ENCODE measurements around the gene SDHAF3. TPM values are rescaled to one million over a fixed set of nuclear protein-coding genes. Genes with fewer than 3 reads are reported as not detected.

Gene SDHAF3
- total RNA-seq, 1 experiment from 2014 or later = 25.0 TPM

DNA sequence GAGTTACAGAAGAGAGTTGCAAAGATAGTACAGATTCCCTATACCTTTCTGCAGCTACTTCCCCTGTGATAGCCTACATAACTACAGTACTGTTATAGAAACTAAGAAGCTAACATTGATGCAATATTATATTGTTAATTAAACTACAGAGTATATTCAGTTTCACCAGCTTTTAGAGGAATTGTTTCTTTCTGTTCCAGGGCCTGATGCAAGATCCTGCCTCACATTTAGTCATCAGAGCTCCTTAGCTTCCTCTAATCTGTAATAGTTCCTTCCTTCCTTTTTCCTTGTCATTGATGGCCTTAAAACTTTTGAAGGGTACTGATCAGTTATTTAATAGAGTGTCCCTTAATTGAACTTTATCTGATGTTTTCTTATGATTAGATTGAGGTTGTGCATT is 56.8 kb downstream of the SDHAF3 start:
- ChIA-PET CTCF (no interaction called here), RAD21 (ENCODE audit: low non-redundant PET in 1 of 2, low total read pairs in 2 of 2, uncharacterized antibody in 2 of 2, unreplicated experiment in 2 of 2) (interaction anchor here in 1 of 2 experiments (0.5 kb wide), 1 partner anchor 34 kb away, joined by 5 read pairs; no protein-coding TSS in a partner anchor), POLR2A (no interaction called here)
- H3K36me3 ChIP-seq (ENCODE audit: control insufficient read depth in 1 of 2, insufficient read depth in 2 of 2, low read length in 2 of 2) = no peaks in the 10 kb centered on the region
- H3K79me2 ChIP-seq (ENCODE audit: insufficient read depth, low read length) = peaks cover 28% of the 10 kb centered on the region
- no peaks in the 10 kb centered on the region for H3K27me3 ChIP-seq (ENCODE audit: insufficient read depth, low read length)
- H3K9me3 ChIP-seq (ENCODE audit: control insufficient read depth in 1 of 2, insufficient read depth in 1 of 2, low read depth in 1 of 2, low read length in 2 of 2) = no peaks in the 10 kb centered on the region
- ATAC-seq (no peak), DNase-seq (ENCODE audit: low read depth, low spot score) (no peak)
- H3K4me2 ChIP-seq (ENCODE audit: low read length) = no peak overlapping the region
- H3K9me2 ChIP-seq (ENCODE audit: insufficient read depth) = no peaks in the 10 kb centered on the region
- intact Hi-C loops (cut with micrococcal nuclease) = no loop called here
- no peak overlapping the region for H3K4me3 ChIP-seq (replicated peaks in 1 of 2; ENCODE audit: low read depth in 1 of 2, low read length in 2 of 2)
- no TSS peak for BruUV-seq (replicated peaks)
- H4K20me1 ChIP-seq (ENCODE audit: insufficient read depth) = no peaks in the 10 kb centered on the region
- no peak overlapping the region for H3K27ac ChIP-seq (ENCODE audit: low read depth, low read length)
- H2AFZ ChIP-seq (ENCODE audit: low read depth, low read length, poor library complexity, severe bottlenecking) = no peak overlapping the region
- TF ChIP-seq POLR2A (IDR thresholded peaks at IDR 0.05; ENCODE audit: borderline replicate concordance, extremely low read depth, insufficient read depth, insufficient read length) = no peak
- TF ChIP-seq, protein P1, sequence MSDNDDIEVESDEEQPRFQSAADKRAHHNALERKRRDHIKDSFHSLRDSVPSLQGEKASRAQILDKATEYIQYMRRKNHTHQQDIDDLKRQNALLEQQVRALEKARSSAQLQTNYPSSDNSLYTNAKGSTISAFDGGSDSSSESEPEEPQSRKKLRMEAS (IDR thresholded peaks at IDR 0.05) = no peak
- no peak for TF ChIP-seq CBX3 (IDR thresholded peaks at IDR 0.05; ENCODE audit: low read depth)
- TF ChIP-seq EGR1 (IDR thresholded peaks at IDR 0.05; ENCODE audit: low read depth) = no peak
- TF ChIP-seq, protein P2, sequence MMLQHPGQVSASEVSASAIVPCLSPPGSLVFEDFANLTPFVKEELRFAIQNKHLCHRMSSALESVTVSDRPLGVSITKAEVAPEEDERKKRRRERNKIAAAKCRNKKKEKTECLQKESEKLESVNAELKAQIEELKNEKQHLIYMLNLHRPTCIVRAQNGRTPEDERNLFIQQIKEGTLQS (IDR thresholded peaks at IDR 0.05) = no peak
- no peak for TF ChIP-seq ZNF274 (IDR thresholded peaks at IDR 0.05; ENCODE audit: low read depth, low read length)
- TF ChIP-seq CEBPB (IDR thresholded peaks at IDR 0.05; ENCODE audit: low read depth) = no peak
- TF ChIP-seq, protein P3, sequence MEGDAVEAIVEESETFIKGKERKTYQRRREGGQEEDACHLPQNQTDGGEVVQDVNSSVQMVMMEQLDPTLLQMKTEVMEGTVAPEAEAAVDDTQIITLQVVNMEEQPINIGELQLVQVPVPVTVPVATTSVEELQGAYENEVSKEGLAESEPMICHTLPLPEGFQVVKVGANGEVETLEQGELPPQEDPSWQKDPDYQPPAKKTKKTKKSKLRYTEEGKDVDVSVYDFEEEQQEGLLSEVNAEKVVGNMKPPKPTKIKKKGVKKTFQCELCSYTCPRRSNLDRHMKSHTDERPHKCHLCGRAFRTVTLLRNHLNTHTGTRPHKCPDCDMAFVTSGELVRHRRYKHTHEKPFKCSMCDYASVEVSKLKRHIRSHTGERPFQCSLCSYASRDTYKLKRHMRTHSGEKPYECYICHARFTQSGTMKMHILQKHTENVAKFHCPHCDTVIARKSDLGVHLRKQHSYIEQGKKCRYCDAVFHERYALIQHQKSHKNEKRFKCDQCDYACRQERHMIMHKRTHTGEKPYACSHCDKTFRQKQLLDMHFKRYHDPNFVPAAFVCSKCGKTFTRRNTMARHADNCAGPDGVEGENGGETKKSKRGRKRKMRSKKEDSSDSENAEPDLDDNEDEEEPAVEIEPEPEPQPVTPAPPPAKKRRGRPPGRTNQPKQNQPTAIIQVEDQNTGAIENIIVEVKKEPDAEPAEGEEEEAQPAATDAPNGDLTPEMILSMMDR (IDR thresholded peaks at IDR 0.05 in 2 of 3, conservative IDR thresholded peaks at IDR 0.05 in 1 of 3; ENCODE audit: borderline replicate concordance in 1 of 3, insufficient read depth in 1 of 3, low read depth in 2 of 3, low read length in 2 of 3) = no peak
- TF ChIP-seq, protein P4, sequence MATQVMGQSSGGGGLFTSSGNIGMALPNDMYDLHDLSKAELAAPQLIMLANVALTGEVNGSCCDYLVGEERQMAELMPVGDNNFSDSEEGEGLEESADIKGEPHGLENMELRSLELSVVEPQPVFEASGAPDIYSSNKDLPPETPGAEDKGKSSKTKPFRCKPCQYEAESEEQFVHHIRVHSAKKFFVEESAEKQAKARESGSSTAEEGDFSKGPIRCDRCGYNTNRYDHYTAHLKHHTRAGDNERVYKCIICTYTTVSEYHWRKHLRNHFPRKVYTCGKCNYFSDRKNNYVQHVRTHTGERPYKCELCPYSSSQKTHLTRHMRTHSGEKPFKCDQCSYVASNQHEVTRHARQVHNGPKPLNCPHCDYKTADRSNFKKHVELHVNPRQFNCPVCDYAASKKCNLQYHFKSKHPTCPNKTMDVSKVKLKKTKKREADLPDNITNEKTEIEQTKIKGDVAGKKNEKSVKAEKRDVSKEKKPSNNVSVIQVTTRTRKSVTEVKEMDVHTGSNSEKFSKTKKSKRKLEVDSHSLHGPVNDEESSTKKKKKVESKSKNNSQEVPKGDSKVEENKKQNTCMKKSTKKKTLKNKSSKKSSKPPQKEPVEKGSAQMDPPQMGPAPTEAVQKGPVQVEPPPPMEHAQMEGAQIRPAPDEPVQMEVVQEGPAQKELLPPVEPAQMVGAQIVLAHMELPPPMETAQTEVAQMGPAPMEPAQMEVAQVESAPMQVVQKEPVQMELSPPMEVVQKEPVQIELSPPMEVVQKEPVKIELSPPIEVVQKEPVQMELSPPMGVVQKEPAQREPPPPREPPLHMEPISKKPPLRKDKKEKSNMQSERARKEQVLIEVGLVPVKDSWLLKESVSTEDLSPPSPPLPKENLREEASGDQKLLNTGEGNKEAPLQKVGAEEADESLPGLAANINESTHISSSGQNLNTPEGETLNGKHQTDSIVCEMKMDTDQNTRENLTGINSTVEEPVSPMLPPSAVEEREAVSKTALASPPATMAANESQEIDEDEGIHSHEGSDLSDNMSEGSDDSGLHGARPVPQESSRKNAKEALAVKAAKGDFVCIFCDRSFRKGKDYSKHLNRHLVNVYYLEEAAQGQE (IDR thresholded peaks at IDR 0.05; ENCODE audit: low read depth) = no peak
- no peak for TF ChIP-seq FOSL1 (IDR thresholded peaks at IDR 0.05; ENCODE audit: low read depth)
- TF ChIP-seq SP1 (IDR thresholded peaks at IDR 0.05; ENCODE audit: low read depth) = no peak
- no peak for TF ChIP-seq ZFX (IDR thresholded peaks at IDR 0.05)
- TF ChIP-seq TCF7L2 (IDR thresholded peaks at IDR 0.05; ENCODE audit: borderline replicate concordance, extremely low read depth, insufficient read depth, insufficient read length) = no peak
- no peaks in the 10 kb centered on the region for H3K4me1 ChIP-seq (ENCODE audit: control insufficient read depth in 1 of 2, insufficient read depth in 2 of 2, low read length in 2 of 2)
- no peak overlapping the region for H3K9ac ChIP-seq (ENCODE audit: low read length)

Measured in HCT116 (cell line).